Loucy (cell line): ENCODE measurements around the gene RNF40.
A peak's percentile ranks its signal among the peaks of the same experiment; 100 is the strongest.

Experiments
- H2AFZ ChIP-seq: fragments of 200-600 bp; sonication (generic); 2 replicates; pipeline ENCODE4 v1.6.0; 2016; ENCODE audit warnings: antibody characterized with exemption, mild to moderate bottlenecking, low read length, moderate library complexity
- H3F3A ChIP-seq: fragments of 200-600 bp; 2 replicates; pipeline ENCODE4 v1.6.0; 2016; ENCODE audit warnings: antibody characterized with exemption, low read depth, mild to moderate bottlenecking
- H3K27me3 ChIP-seq: fragments of 200-600 bp; sonication (generic); 2 replicates; pipeline ENCODE4 v1.6.1; 2014; ENCODE audit warnings: low read length, mild to moderate bottlenecking; ENCODE audit not compliant: insufficient read depth, poor library complexity, severe bottlenecking
- H3K36me3 ChIP-seq: fragments of 200-600 bp; sonication (generic); 2 replicates; pipeline ENCODE4 v1.6.1; 2016; ENCODE audit warnings: low read length; ENCODE audit not compliant: insufficient read depth
- H3K4me1 ChIP-seq: fragments of 200-600 bp; sonication (generic); 2 replicates; pipeline ENCODE4 v1.5.1; 2014; ENCODE audit warnings: low read length, mild to moderate bottlenecking; ENCODE audit not compliant: insufficient read depth, poor library complexity, severe bottlenecking
- H3K4me2 ChIP-seq: fragments of 200-600 bp; sonication (generic); 2 replicates; pipeline ENCODE4 v1.6.0; 2014; ENCODE audit warnings: antibody characterized with exemption, low read length, low read depth, mild to moderate bottlenecking; ENCODE audit not compliant: poor library complexity, severe bottlenecking
- H3K4me3 ChIP-seq: fragments of 200-600 bp; sonication (generic); 2 replicates; pipeline ENCODE4 v1.5.1; 2014; ENCODE audit warnings: low read length, mild to moderate bottlenecking, mixed read lengths; ENCODE audit not compliant: poor library complexity, severe bottlenecking
- H3K79me2 ChIP-seq: fragments of 200-600 bp; sonication (generic); 2 replicates; pipeline ENCODE4 v1.6.1; 2014; ENCODE audit warnings: low read length; ENCODE audit not compliant: insufficient read depth
- H3K9ac ChIP-seq: fragments of 200-600 bp; sonication (generic); 2 replicates; pipeline ENCODE4 v1.6.0; 2014; ENCODE audit warnings: mild to moderate bottlenecking, low read depth, low read length, moderate library complexity; ENCODE audit not compliant: poor library complexity, severe bottlenecking
- H3K9me2 ChIP-seq: fragments of 200-600 bp; sonication (generic); replicated peaks from 2 replicates; pipeline ENCODE4 v1.6.1; 2016; ENCODE audit warnings: low read depth, low read length, mixed read lengths
- H3K9me3 ChIP-seq: fragments of 200-600 bp; sonication (generic); 2 replicates; pipeline ENCODE4 v1.6.1; 2014; ENCODE audit warnings: mild to moderate bottlenecking, antibody characterized with exemption, low read length, low read depth; ENCODE audit not compliant: insufficient read depth
- H4K20me1 ChIP-seq: fragments of 200-600 bp; sonication (generic); 2 replicates; pipeline ENCODE4 v1.6.0; 2014; ENCODE audit warnings: antibody characterized with exemption, low read length, mild to moderate bottlenecking; ENCODE audit not compliant: insufficient read depth, poor library complexity, severe bottlenecking
- EZH2phosphoT487 ChIP-seq: fragments of 200-600 bp; IDR thresholded peaks from 2 replicates; pipeline ENCODE4 v1.6.1; 2018; ENCODE audit warnings: antibody characterized with exemption, mild to moderate bottlenecking, moderate library complexity, borderline replicate concordance
- TF ChIP-seq, protein P1 (sequence below): fragments of 200-600 bp; sonication (generic); conservative IDR thresholded peaks from 2 replicates; pipeline ENCODE4 v1.5.1; 2014; ENCODE audit warnings: mild to moderate bottlenecking, antibody characterized with exemption, low read length

The RNF40 gene

GRCh38 chr16:30797670-30798309, 35.7 kb downstream of the RNF40 start:
- Histone ChIP-seq H3K9ac (no peak overlapping the region), H3K27me3 (no peaks in the 10 kb centered on the region), H2AFZ (no peak overlapping the region), H3K36me3 (no peaks in the 10 kb centered on the region), H4K20me1 (no peaks in the 10 kb centered on the region), H3K9me2 (no peaks in the 10 kb centered on the region), H3K4me2 (no peak overlapping the region), H3K4me3 (no peak overlapping the region), H3F3A (no peaks in the 10 kb centered on the region), H3K4me1 (no peaks in the 10 kb centered on the region), H3K9me3 (no peaks in the 10 kb centered on the region), H3K79me2 (no peaks in the 10 kb centered on the region)
- TF ChIP-seq EZH2phosphoT487 = no peak
- TF ChIP-seq, protein P1, sequence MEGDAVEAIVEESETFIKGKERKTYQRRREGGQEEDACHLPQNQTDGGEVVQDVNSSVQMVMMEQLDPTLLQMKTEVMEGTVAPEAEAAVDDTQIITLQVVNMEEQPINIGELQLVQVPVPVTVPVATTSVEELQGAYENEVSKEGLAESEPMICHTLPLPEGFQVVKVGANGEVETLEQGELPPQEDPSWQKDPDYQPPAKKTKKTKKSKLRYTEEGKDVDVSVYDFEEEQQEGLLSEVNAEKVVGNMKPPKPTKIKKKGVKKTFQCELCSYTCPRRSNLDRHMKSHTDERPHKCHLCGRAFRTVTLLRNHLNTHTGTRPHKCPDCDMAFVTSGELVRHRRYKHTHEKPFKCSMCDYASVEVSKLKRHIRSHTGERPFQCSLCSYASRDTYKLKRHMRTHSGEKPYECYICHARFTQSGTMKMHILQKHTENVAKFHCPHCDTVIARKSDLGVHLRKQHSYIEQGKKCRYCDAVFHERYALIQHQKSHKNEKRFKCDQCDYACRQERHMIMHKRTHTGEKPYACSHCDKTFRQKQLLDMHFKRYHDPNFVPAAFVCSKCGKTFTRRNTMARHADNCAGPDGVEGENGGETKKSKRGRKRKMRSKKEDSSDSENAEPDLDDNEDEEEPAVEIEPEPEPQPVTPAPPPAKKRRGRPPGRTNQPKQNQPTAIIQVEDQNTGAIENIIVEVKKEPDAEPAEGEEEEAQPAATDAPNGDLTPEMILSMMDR = peak; percentile 38

DNA sequence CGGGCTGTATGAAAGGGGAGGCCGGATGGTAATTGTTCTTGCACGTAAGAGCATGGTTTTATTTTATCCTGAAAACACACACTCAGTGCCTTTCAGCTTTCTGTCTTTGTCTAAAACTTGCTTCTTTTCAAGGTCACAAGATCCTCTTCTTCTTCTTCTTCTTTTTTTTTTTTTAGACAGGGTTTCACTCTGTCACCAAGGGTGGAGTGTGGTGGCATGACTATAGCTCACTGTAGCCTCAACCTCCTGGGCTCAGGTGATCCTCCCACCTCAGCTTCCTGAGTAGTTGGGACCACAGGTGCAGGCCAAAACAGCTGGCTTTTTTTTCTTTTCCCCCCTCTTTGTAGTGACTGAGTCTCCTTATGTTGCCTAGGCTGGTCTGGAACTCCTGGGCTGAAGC, 40.8 kb downstream of the RNF40 start:
- Histone ChIP-seq H3K9me3 (no peaks in the 10 kb centered on the region), H4K20me1 (no peaks in the 10 kb centered on the region), H3K79me2 (no peaks in the 10 kb centered on the region), H2AFZ (no peak overlapping the region; the same call in 1 of the 2 replicates), H3K9ac (no peak overlapping the region), H3K9me2 (no peaks in the 10 kb centered on the region), H3K4me2 (no peak overlapping the region), H3K27me3 (no peaks in the 10 kb centered on the region), H3K36me3 (no peaks in the 10 kb centered on the region), H3F3A (no peaks in the 10 kb centered on the region), H3K4me3 (no peak overlapping the region), H3K4me1 (peaks cover 15% of the 10 kb centered on the region)
- TF ChIP-seq EZH2phosphoT487 = no peak
- TF ChIP-seq, protein P1 = no peak

DNA sequence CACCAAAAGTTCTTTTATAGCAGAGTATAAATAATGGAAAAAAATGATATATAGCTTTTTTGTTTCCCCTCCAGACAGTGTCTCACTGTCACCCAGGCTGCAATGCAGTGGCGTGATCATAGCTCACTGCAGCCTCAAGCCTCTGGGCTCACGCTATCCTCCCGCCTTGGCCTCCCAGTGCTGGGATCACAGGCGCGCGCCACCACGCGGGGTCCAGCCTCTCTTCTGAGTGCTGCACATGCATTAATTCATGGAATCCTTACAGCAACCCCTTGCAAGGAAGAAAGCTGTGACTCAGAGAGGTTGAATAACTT, 42.9 kb downstream of the RNF40 start:
- Histone ChIP-seq H3K9ac (peak overlapping the region; percentile 94), H3K9me3 (no peaks in the 10 kb centered on the region), H3F3A (no peaks in the 10 kb centered on the region), H3K9me2 (no peaks in the 10 kb centered on the region), H4K20me1 (no peaks in the 10 kb centered on the region), H3K4me1 (peaks cover 15% of the 10 kb centered on the region), H3K4me2 (peak overlapping the region; percentile 86), H2AFZ (peak overlapping the region; percentile 92), H3K27me3 (no peaks in the 10 kb centered on the region), H3K79me2 (no peaks in the 10 kb centered on the region), H3K36me3 (no peaks in the 10 kb centered on the region), H3K4me3 (peak overlapping the region; percentile 87)
- TF ChIP-seq, protein P1 = no peak
- TF ChIP-seq EZH2phosphoT487 = no peak
